Neural cell (in vitro differentiated cells): ENCODE results near the gene REV3L. TPM values are rescaled to one million over a fixed set of nuclear protein-coding genes. Genes with fewer than 3 reads are reported as not detected.
"Not testable (repeated sequence)": the region's sequence is repeated elsewhere in the genome, so short reads cannot be mapped to it uniquely, and the experiment has no call there.

Source experiments
- H2AFZ ChIP-seq: fragments of 200-600, 300-800 bp; sonication (generic), shearing (Covaris generic); 2 replicates; pipeline ENCODE4 v1.6.0; 2014; ENCODE audit warnings: low read depth, mild to moderate bottlenecking, antibody characterized with exemption, low read length, moderate library complexity
- H3F3A ChIP-seq: fragments of 200-600 bp; shearing (Covaris generic); 2 replicates; pipeline ENCODE4 v1.6.1; 2016; ENCODE audit warnings: mild to moderate bottlenecking, moderate library complexity, mixed read lengths, antibody characterized with exemption, low read length; ENCODE audit not compliant: insufficient read depth, poor library complexity, severe bottlenecking
- H3K27ac ChIP-seq: fragments of 200-600, 300-800 bp; sonication (generic), shearing (Covaris generic); 2 replicates; pipeline ENCODE4 v1.5.1; 2014; ENCODE audit warnings: mild to moderate bottlenecking, low read length, moderate library complexity
- H3K27me3 ChIP-seq: fragments of 300-800, 200-600 bp; sonication (generic), shearing (Covaris generic); 2 replicates; pipeline ENCODE4 v1.6.0; 2014; ENCODE audit warnings: mild to moderate bottlenecking, low read depth, low read length, moderate library complexity; ENCODE audit not compliant: insufficient read depth
- H3K36me3 ChIP-seq: fragments of 300-800, 200-600 bp; sonication (generic), shearing (Covaris generic); 2 replicates; pipeline ENCODE4 v1.5.1; 2014; ENCODE audit warnings: mild to moderate bottlenecking, antibody characterized with exemption, low read length, moderate library complexity; ENCODE audit not compliant: insufficient read depth
- H3K4me2 ChIP-seq: fragments of 300-800, 200-600 bp; sonication (generic), shearing (Covaris generic); 2 replicates; pipeline ENCODE4 v1.6.0; 2014; ENCODE audit warnings: mild to moderate bottlenecking, low read length
- H3K4me3 ChIP-seq: fragments of 300-800, 200-600 bp; sonication (generic), shearing (Covaris generic); 2 replicates; pipeline ENCODE4 v1.5.1; 2014; ENCODE audit warnings: mild to moderate bottlenecking, low read length, moderate library complexity
- H3K79me2 ChIP-seq: fragments of 200-600 bp; shearing (Covaris generic); replicated peaks from 2 replicates; pipeline ENCODE4 v1.6.0; 2014; ENCODE audit warnings: mild to moderate bottlenecking, low read length, moderate library complexity; ENCODE audit not compliant: insufficient read depth
- H3K9ac ChIP-seq: fragments of 300-800, 200-600 bp; sonication (generic), shearing (Covaris generic); 2 replicates; pipeline ENCODE4 v1.6.1; 2016; ENCODE audit warnings: mild to moderate bottlenecking, low read length, mixed read lengths
- H3K9me2 ChIP-seq: fragments of 200-600 bp; shearing (Covaris generic); 2 replicates; pipeline ENCODE4 v1.6.1; 2016; ENCODE audit warnings: mild to moderate bottlenecking, low read length, mixed read lengths; ENCODE audit not compliant: insufficient read depth
- H3K9me3 ChIP-seq: fragments of 200-600, 300-800 bp; sonication (generic), shearing (Covaris generic); 2 replicates; pipeline ENCODE4 v1.6.1; 2016; ENCODE audit warnings: mild to moderate bottlenecking, mixed run types, low read length, moderate library complexity, mixed read lengths
- H4K20me1 ChIP-seq: fragments of 200-600 bp; shearing (Covaris generic); 2 replicates; pipeline ENCODE4 v1.6.1; 2016; ENCODE audit warnings: mild to moderate bottlenecking, mixed run types; ENCODE audit not compliant: insufficient read depth
- MXI1 ChIP-seq: fragments of 450-650 bp; conservative IDR thresholded peaks from 2 replicates; pipeline ENCODE4 v1.6.1; 2014; ENCODE audit warnings: antibody characterized with exemption, mild to moderate bottlenecking; ENCODE audit not compliant: poor library complexity, severe bottlenecking
- polyA plus RNA-seq: library from polyadenylated mRNA; depleted of rRNA; stranded (reverse); fragments of >200 nt; gene quantifications from 2 replicates; pipeline ENCODE4 v1.2.3, GENCODE V29; 2014
- TF ChIP-seq, protein P1 (sequence below): IDR thresholded peaks from 2 replicates; pipeline ENCODE4 v1.6.1; 2012; ENCODE audit warnings: borderline replicate concordance
- TF ChIP-seq, protein P2 (sequence below): fragments of 450-650 bp; IDR thresholded peaks from 2 replicates; pipeline ENCODE4 v1.5.1; 2014; ENCODE audit warnings: antibody characterized with exemption, mild to moderate bottlenecking, moderate library complexity; ENCODE audit not compliant: poor library complexity, severe bottlenecking

REV3L gene
- polyA plus RNA-seq, 1 donor from 2014 or later = 60.2 TPM

DNA sequence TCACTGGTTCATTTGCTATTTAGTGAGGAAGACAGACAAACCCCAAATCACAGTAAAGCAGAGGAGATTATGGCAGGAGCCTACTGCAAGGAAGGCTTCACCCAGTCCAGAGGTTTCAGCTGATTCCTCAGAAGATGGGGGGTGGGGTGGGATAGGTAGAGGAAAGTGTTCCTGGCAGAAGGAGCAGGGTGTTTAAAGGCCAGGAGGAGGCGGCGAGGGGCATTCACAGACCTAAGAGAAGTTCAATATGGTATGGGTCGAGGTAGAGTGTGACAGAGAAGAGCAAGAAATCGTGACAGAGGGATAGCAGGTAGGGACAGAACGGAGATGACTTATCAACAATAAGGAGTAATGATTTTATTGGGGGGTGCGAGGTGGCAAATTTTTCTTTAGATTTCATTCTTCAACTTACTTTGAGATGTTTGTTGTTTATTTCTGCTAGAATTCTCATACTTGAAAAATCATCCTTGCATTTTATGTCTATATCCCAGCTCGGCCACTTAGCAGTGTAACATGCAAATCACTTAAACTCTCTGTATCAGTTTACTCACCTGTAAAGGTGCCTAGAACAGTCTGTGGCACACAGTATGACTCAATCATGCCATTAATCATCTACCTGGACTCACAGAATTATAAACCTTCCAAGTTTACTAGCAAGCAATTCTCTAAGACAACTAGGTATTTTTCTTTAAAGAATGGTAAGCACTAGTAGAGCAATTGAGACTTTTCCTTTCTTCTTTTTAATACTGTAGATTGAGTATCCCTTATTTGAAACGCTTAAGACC, 176.7 kb downstream of the REV3L start:
- Histone ChIP-seq H3K9me3 (no peaks in the 10 kb centered on the region), H3K4me3 (no peak overlapping the region), H3K27me3 (no peaks in the 10 kb centered on the region), H3K27ac (no peak overlapping the region), H2AFZ (no peak overlapping the region), H3K4me2 (no peak overlapping the region), H3K36me3 (peaks cover 12% of the 10 kb centered on the region), H3F3A (no peaks in the 10 kb centered on the region), H4K20me1 (no peaks in the 10 kb centered on the region), H3K9ac (no peak overlapping the region), H3K9me2 (no peaks in the 10 kb centered on the region), H3K79me2 (no peaks in the 10 kb centered on the region)
- TF ChIP-seq, protein P1, sequence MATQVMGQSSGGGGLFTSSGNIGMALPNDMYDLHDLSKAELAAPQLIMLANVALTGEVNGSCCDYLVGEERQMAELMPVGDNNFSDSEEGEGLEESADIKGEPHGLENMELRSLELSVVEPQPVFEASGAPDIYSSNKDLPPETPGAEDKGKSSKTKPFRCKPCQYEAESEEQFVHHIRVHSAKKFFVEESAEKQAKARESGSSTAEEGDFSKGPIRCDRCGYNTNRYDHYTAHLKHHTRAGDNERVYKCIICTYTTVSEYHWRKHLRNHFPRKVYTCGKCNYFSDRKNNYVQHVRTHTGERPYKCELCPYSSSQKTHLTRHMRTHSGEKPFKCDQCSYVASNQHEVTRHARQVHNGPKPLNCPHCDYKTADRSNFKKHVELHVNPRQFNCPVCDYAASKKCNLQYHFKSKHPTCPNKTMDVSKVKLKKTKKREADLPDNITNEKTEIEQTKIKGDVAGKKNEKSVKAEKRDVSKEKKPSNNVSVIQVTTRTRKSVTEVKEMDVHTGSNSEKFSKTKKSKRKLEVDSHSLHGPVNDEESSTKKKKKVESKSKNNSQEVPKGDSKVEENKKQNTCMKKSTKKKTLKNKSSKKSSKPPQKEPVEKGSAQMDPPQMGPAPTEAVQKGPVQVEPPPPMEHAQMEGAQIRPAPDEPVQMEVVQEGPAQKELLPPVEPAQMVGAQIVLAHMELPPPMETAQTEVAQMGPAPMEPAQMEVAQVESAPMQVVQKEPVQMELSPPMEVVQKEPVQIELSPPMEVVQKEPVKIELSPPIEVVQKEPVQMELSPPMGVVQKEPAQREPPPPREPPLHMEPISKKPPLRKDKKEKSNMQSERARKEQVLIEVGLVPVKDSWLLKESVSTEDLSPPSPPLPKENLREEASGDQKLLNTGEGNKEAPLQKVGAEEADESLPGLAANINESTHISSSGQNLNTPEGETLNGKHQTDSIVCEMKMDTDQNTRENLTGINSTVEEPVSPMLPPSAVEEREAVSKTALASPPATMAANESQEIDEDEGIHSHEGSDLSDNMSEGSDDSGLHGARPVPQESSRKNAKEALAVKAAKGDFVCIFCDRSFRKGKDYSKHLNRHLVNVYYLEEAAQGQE = no peak

DNA sequence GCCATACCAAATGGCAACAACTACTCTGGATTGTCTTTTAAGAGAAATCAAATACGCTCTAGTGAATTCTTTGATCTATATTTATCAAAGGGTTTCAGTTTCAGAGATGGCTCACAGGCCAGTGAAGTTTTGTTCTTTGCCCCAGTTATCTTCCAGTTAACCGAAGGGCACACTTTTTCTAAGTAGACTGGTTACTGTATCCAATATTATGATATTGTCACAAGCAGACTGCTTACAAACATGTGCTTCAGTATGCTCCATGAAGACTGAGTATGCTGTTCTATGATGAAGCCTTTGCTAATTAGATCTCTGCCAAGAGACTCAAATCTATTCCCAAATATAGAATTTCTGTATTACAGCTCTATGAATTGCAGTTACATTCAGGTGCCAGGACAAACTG, 181.1 kb downstream of the REV3L start:
- Histone ChIP-seq H3K9me2 (no peaks in the 10 kb centered on the region), H3K4me3 (no peak overlapping the region), H3K79me2 (no peaks in the 10 kb centered on the region), H3K27me3 (no peaks in the 10 kb centered on the region), H3K9ac (no peak overlapping the region), H4K20me1 (no peaks in the 10 kb centered on the region), H2AFZ (no peak overlapping the region), H3K9me3 (no peaks in the 10 kb centered on the region), H3K4me2 (no peak overlapping the region), H3F3A (no peaks in the 10 kb centered on the region), H3K27ac (no peak overlapping the region), H3K36me3 (no peaks in the 10 kb centered on the region)
- TF ChIP-seq MXI1 = no peak
- TF ChIP-seq, protein P2, sequence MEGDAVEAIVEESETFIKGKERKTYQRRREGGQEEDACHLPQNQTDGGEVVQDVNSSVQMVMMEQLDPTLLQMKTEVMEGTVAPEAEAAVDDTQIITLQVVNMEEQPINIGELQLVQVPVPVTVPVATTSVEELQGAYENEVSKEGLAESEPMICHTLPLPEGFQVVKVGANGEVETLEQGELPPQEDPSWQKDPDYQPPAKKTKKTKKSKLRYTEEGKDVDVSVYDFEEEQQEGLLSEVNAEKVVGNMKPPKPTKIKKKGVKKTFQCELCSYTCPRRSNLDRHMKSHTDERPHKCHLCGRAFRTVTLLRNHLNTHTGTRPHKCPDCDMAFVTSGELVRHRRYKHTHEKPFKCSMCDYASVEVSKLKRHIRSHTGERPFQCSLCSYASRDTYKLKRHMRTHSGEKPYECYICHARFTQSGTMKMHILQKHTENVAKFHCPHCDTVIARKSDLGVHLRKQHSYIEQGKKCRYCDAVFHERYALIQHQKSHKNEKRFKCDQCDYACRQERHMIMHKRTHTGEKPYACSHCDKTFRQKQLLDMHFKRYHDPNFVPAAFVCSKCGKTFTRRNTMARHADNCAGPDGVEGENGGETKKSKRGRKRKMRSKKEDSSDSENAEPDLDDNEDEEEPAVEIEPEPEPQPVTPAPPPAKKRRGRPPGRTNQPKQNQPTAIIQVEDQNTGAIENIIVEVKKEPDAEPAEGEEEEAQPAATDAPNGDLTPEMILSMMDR = no peak
- TF ChIP-seq, protein P1 = no peak

DNA sequence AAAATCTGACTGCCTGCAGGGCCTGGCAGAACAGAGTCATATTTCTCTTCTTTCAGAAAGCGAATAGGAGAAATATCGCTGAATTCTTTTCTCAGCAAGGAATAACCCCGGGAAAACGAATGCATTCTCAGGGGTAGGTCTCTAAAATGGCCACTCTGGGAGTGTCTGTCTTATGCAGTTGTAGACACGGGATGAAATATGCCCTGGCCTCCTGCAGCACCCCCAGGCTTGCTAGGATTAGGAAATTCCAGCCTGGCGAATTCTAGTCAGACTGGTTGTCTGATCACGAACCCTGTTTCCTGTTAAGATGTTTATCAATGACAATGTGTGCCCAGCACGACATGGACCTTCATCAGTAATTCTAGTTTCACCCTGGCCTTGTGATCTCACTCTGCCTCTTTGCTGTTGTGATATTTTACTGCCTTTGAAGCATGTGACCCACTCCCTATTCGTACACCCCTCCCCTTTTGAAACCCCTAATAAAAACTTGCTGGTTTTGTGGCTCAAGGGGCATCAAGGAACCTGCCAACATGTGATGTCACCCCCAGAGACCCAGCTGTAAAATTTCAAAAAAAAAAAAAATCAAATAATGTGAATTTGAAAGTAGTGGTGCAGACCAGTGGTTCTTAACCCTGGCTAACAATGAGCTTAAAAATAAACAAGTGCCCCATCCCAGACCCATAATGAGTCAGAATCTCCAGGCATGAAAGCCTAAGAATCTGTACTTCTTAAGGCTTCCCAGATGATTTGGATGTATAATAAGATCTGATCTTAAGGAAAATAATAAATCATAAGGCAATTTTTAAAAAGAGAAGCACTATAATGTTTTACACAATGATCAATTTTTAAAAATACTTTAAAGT, 181.8 kb downstream of the REV3L start:
- H3K4me2 ChIP-seq, H3K36me3 ChIP-seq, H3F3A ChIP-seq, H3K79me2 ChIP-seq, H3K9ac ChIP-seq, H2AFZ ChIP-seq, H4K20me1 ChIP-seq, H3K9me3 ChIP-seq, H3K27ac ChIP-seq, H3K9me2 ChIP-seq, H3K27me3 ChIP-seq, H3K4me3 ChIP-seq: not testable (repeated sequence)
